Measurements from ENCODE around the gene PHC3.

The PHC3 gene

GRCh38 chr3:170095771-170096170, 85.8 kb downstream of the PHC3 start:
- TF ChIP-seq TAF1 (IDR thresholded peaks at IDR 0.05; ENCODE audit: low read depth) (no peak), TEAD4 (IDR thresholded peaks at IDR 0.05) (no peak), CEBPB (IDR thresholded peaks at IDR 0.05) (no peak), FOXM1 (IDR thresholded peaks at IDR 0.05; ENCODE audit: borderline replicate concordance, low read depth) (no peak), YY1 (IDR thresholded peaks at IDR 0.05; ENCODE audit: low read depth) (no peak), RAD21 (IDR thresholded peaks at IDR 0.05; ENCODE audit: low read depth) (no peak), EGR1 (IDR thresholded peaks at IDR 0.05) (no peak), REST (IDR thresholded peaks at IDR 0.05; ENCODE audit: low read depth) (no peak), CREB1 (IDR thresholded peaks at IDR 0.05; ENCODE audit: low read depth) (no peak)
- TF ChIP-seq, protein P1, sequence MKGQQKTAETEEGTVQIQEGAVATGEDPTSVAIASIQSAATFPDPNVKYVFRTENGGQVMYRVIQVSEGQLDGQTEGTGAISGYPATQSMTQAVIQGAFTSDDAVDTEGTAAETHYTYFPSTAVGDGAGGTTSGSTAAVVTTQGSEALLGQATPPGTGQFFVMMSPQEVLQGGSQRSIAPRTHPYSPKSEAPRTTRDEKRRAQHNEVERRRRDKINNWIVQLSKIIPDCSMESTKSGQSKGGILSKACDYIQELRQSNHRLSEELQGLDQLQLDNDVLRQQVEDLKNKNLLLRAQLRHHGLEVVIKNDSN (IDR thresholded peaks at IDR 0.05): no peak

DNA sequence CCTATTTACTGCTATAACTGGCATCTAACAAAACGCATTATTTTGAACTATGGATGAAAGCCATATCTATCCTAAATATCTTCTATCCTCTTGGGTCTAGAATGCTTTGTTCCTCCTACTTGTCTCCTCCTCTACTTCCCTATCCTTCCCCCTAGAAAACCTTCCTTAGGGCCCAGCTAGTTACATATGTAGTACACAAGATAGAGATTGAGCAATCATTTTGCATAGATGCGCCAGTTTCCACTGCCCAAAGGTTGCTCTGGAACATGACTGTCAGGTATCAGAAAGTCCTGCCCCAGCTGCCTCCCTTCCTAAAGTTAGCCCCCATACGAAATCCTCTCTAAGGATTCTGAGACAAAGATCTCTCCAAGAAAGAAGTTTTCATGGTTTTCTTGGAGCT, 88.6 kb downstream of the PHC3 start:
- TF ChIP-seq NFIC (IDR thresholded peaks at IDR 0.05) (no peak), RAD21 (IDR thresholded peaks at IDR 0.05; ENCODE audit: low read depth) (no peak), EGR1 (IDR thresholded peaks at IDR 0.05) (no peak), YY1 (IDR thresholded peaks at IDR 0.05; ENCODE audit: low read depth) (no peak), CEBPB (IDR thresholded peaks at IDR 0.05) (no peak), CREB1 (IDR thresholded peaks at IDR 0.05; ENCODE audit: low read depth) (no peak), TEAD4 (IDR thresholded peaks at IDR 0.05) (no peak), TCF12 (IDR thresholded peaks at IDR 0.05; ENCODE audit: low read depth) (no peak)

GRCh38 chr3:170090601-170090981, 90.9 kb downstream of the PHC3 start:
- TF ChIP-seq YY1 (IDR thresholded peaks at IDR 0.05; ENCODE audit: low read depth) (no peak), RAD21 (IDR thresholded peaks at IDR 0.05; ENCODE audit: low read depth) (no peak), MAX (IDR thresholded peaks at IDR 0.05) (no peak), CREB1 (IDR thresholded peaks at IDR 0.05; ENCODE audit: low read depth) (no peak), TAF1 (IDR thresholded peaks at IDR 0.05; ENCODE audit: low read depth) (no peak), EGR1 (IDR thresholded peaks at IDR 0.05) (no peak), ZBTB7A (IDR thresholded peaks at IDR 0.05; ENCODE audit: low read depth) (no peak), TEAD4 (IDR thresholded peaks at IDR 0.05) (no peak), FOXM1 (IDR thresholded peaks at IDR 0.05; ENCODE audit: borderline replicate concordance, low read depth) (no peak), NFIC (IDR thresholded peaks at IDR 0.05) (no peak), REST (IDR thresholded peaks at IDR 0.05; ENCODE audit: low read depth) (no peak), CEBPB (IDR thresholded peaks at IDR 0.05) (no peak), EP300 (IDR thresholded peaks at IDR 0.05; ENCODE audit: borderline replicate concordance) (no peak), TCF12 (IDR thresholded peaks at IDR 0.05; ENCODE audit: low read depth) (no peak)
- TF ChIP-seq, protein P1 (IDR thresholded peaks at IDR 0.05): no peak

DNA sequence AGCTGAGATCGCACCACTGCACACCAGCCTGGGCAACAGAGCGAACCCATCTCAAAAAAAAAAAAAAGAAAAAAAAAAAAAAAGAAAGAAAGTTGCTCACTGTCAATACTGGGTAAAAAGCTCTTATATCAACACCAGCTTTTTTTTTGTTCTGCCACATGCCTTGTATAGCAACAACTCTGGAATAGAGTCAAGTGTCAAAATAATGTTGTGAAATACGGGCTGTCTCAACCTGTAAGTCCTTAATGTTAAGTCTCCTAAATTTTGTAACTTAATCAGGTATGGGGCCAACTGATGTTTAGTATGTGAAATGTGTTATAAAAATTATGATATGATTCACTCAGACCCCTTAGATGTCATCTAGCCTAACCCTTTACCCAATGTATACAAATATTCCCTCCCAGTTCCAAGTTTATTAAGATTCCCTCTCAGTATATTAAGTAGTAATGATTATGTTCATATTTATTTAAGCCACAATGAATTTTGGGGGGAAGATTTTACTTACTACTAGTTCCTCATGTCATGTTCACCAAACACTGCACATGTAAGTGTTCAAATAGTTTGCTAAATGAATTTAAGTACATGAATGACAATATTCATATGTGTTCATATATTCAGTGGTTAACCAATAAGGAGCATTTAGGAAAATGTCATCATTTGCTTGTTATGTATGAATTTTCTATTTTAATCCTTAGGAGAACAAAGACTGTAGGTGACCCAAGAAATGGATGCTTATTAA, 91.5 kb downstream of the PHC3 start:
- TF ChIP-seq TCF12 (IDR thresholded peaks at IDR 0.05; ENCODE audit: low read depth) (no peak), NFIC (IDR thresholded peaks at IDR 0.05) (no peak), EGR1 (IDR thresholded peaks at IDR 0.05) (no peak), CREB1 (IDR thresholded peaks at IDR 0.05; ENCODE audit: low read depth) (no peak), RAD21 (IDR thresholded peaks at IDR 0.05; ENCODE audit: low read depth) (no peak), TEAD4 (IDR thresholded peaks at IDR 0.05) (no peak), REST (IDR thresholded peaks at IDR 0.05; ENCODE audit: low read depth) (no peak)
- TF ChIP-seq, protein P1 (IDR thresholded peaks at IDR 0.05): no peak

Data from Ishikawa (cell line).